Adipocyte (in vitro differentiated cells): ENCODE measurements around the gene EVPL.
"Not testable (repeated sequence)": the region's sequence is repeated elsewhere in the genome, so short reads cannot be mapped to it uniquely, and the experiment has no call there.

Source experiments
- DNase-seq: peaks from one replicate; pipeline ENCODE4 v3.0.0-alpha.2; 2015; ENCODE audit warnings: low read depth
- H3K27me3 ChIP-seq: replicated peaks from 2 replicates; pipeline ENCODE4 v1.7.0; 2013; ENCODE audit warnings: mild to moderate bottlenecking, low read length, moderate library complexity; ENCODE audit not compliant: control insufficient read depth, insufficient read depth
- H3K36me3 ChIP-seq: 2 replicates; pipeline ENCODE4 v1.7.0; 2013; ENCODE audit warnings: low read length, mild to moderate bottlenecking, moderate library complexity; ENCODE audit not compliant: control insufficient read depth, insufficient read depth, severe bottlenecking
- H3K4me1 ChIP-seq: 2 replicates; pipeline ENCODE4 v1.7.0; 2013; ENCODE audit warnings: mild to moderate bottlenecking, low read length, moderate library complexity; ENCODE audit not compliant: control insufficient read depth, insufficient read depth
- H3K4me3 ChIP-seq: 2 replicates; pipeline ENCODE4 v1.7.0; 2013; ENCODE audit warnings: mild to moderate bottlenecking, low read length, moderate library complexity
- H3K9ac ChIP-seq: 2 replicates; pipeline ENCODE4 v1.7.0; 2013; ENCODE audit warnings: mild to moderate bottlenecking, low read length, moderate library complexity
- H3K9me3 ChIP-seq: 2 replicates; pipeline ENCODE4 v1.7.0; 2013; ENCODE audit warnings: mild to moderate bottlenecking, low read length, moderate library complexity; ENCODE audit not compliant: control insufficient read depth

EVPL gene

DNA sequence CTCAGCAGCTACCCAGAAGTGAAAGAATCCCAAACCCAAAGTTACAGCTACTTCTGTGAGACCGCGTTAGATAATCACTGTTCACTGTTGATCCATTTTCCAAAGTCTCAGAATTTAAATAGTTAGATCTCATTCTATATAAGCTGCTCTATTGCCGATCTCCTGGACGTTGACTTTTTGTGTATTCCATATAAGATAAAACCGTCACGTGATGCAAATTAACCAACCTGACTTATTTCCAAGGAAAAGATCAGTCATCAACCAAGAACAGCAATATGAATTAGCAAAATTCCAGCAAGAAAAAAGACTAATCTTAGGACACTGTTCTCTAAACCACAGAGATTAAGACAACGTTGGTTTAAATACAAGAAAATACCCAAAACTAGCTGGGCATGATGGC, 56.5 kb downstream of the EVPL start:
- Histone ChIP-seq H3K36me3 (peaks cover 70% of the 10 kb centered on the region), H3K27me3 (no peaks in the 10 kb centered on the region), H3K9ac (no peak overlapping the region)

DNA sequence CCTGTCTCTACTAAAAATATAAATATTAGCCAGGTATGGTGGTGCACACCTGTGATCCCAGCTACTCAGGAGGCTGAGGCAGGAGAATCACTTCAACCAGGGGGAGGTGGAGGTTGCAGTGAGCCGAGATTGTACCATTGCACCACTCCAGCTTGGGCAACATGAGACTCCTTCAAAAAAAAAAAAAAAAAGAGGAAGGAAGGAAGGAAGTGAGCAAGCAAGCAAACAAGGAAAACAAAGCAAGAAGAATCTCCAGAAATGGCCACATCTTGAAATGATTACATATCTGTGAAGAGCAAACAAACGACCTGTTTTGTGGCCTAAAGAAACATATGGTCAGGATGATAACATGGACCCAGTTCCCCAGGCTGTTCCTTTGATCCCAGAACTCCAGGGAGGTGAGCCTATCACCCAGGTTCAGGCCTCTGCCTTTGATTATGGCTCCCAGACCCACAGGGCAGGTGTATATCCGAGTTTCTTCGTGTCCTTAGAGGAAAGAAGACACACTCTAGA, 57.0 kb downstream of the EVPL start:
- Histone ChIP-seq H3K36me3 (peaks cover 68% of the 10 kb centered on the region), H3K9ac (no peak overlapping the region), H3K4me1 (peaks cover 4% of the 10 kb centered on the region), H3K9me3 (no peaks in the 10 kb centered on the region), H3K4me3 (no peak overlapping the region), H3K27me3 (no peaks in the 10 kb centered on the region)
- DNase-seq = peak; percentile 45

More for the DNA sequence above, 56.5 kb downstream of the EVPL start:
- no peak overlapping the region for H3K4me3 ChIP-seq
- H3K9me3 ChIP-seq = no peaks in the 10 kb centered on the region
- peaks cover 7% of the 10 kb centered on the region for H3K4me1 ChIP-seq
- DNase-seq = no peak

DNA sequence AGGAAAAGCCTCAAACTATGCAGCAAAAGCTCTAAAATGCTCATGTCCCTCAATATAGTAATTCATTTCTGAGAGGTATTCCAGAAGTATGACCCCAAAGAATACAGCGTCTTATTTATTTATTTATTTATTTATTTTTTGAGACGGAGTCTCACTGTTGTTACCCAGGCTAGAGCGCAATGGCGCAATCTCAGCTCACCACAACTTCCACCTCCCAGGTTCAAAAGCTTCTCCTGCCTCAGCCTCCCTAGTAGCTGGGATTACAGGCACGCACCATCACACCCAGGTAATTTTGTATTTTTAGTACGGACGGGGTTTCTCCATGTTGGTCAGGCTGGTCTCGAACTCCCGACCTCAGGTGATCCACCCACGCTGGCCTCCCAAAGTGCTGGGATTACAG, 58.1 kb downstream of the EVPL start:
- H3K36me3 ChIP-seq = peaks cover 68% of the 10 kb centered on the region
- not testable (repeated sequence) for H3K27me3 ChIP-seq

DNA sequence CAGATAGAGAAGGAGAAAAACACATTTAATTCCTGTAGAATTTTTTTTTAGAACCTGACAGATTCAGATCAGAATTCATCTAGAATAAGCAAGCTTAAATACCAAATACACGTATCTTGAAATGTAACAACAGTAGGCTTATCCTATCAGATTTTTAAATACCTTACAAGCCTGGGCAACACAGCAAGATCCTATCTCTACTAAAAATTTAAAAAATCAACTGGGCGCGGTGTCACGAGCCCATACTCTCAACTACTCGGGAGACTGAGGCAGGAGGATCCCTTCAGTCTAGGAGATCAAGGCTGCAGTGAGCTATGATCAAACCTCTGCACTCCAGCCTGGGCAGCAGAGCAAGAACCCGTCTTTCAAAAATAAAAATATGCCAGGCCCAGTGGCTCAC, 61.6 kb downstream of the EVPL start:
- Histone ChIP-seq H3K27me3 (no peaks in the 10 kb centered on the region), H3K36me3 (peaks cover 56% of the 10 kb centered on the region), H3K9me3 (no peaks in the 10 kb centered on the region), H3K4me1 (peaks cover 7% of the 10 kb centered on the region), H3K4me3 (no peak overlapping the region), H3K9ac (no peak overlapping the region)
- DNase-seq = no peak

More for the DNA sequence above, 58.1 kb downstream of the EVPL start:
- H3K4me3 ChIP-seq, H3K9me3 ChIP-seq, H3K4me1 ChIP-seq, H3K9ac ChIP-seq, DNase-seq: not testable (repeated sequence)

DNA sequence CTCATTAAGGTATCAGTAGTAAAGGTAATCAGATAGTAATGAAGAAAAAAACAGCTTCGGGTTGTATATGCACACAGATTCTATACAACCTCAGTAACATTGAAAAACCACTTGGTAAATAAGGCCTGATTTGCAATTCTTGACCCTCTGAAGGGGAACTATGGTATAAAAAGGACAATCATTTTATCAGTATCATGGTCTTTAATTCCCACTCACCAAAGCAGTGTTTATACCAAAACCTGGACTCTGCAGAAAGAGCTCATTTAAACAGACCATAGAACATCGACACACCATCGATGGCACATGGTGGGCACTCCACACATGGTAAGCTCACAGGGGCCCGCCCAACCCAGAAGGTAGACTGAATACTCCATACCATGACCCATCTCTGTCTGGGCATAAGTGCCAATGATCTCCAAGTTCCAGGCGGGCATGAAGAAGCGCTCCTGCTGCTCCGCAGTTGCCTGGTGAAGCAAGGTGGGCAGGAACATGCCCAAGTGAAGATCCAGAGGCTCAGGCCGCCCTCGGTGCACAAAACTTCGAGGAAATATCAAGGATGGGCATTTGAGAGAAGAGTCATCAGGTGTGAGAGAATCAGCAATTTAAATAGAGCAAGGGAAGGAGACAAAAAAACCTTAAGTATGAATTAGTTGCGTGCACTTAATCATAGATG, 67.1 kb downstream of the EVPL start:
- no peak overlapping the region for H3K4me3 ChIP-seq
- peaks cover 77% of the 10 kb centered on the region for H3K36me3 ChIP-seq
- H3K9me3 ChIP-seq = no peaks in the 10 kb centered on the region
- DNase-seq = no peak
- no peaks in the 10 kb centered on the region for H3K27me3 ChIP-seq
- H3K4me1 ChIP-seq = peaks cover 11% of the 10 kb centered on the region
- no peak overlapping the region for H3K9ac ChIP-seq

DNA sequence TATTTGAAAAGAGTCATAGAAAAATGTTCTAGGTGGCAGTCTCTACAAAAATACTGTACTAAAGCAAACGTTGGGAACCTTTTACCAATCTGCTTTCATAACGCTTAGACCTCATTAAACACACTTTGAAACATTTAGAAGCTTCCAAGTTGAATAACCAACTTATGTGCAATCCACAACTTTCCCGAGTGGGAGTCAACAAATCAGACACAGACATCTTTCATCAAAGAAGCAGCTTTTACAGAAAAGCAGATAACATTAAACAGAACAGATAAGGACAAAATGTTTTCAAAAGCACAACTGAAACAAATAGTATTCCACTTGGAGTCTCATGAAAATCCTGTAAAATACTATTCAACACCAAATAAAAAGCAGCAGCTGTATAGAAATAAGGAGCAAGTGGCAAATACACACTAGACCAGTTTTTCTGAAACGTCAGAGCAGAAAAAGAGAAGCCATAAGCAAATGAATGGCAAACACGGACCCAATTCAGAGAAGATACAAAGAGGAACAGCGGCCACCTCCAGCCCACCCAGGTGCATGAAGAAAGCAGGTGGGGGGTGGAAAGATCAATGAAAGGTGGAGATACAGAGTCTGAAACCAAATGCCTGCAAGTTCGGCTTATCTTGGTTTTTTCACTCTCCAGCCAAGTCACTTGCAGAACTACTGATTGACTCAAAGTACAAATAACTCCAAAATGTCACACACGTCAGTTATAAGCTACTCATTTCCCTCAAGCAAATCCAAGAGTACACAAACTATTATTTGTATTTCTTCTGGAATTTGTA, 67.9 kb downstream of the EVPL start:
- no peak overlapping the region for H3K9ac ChIP-seq
- no peak for DNase-seq
- H3K4me1 ChIP-seq = peaks cover 9% of the 10 kb centered on the region
- H3K9me3 ChIP-seq = no peaks in the 10 kb centered on the region
- H3K36me3 ChIP-seq = peaks cover 75% of the 10 kb centered on the region
- H3K4me3 ChIP-seq = no peak overlapping the region
- H3K27me3 ChIP-seq = no peaks in the 10 kb centered on the region
